ENCODE results near the gene TXNIP.

The TXNIP gene, protein sequence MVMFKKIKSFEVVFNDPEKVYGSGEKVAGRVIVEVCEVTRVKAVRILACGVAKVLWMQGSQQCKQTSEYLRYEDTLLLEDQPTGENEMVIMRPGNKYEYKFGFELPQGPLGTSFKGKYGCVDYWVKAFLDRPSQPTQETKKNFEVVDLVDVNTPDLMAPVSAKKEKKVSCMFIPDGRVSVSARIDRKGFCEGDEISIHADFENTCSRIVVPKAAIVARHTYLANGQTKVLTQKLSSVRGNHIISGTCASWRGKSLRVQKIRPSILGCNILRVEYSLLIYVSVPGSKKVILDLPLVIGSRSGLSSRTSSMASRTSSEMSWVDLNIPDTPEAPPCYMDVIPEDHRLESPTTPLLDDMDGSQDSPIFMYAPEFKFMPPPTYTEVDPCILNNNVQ

DNA sequence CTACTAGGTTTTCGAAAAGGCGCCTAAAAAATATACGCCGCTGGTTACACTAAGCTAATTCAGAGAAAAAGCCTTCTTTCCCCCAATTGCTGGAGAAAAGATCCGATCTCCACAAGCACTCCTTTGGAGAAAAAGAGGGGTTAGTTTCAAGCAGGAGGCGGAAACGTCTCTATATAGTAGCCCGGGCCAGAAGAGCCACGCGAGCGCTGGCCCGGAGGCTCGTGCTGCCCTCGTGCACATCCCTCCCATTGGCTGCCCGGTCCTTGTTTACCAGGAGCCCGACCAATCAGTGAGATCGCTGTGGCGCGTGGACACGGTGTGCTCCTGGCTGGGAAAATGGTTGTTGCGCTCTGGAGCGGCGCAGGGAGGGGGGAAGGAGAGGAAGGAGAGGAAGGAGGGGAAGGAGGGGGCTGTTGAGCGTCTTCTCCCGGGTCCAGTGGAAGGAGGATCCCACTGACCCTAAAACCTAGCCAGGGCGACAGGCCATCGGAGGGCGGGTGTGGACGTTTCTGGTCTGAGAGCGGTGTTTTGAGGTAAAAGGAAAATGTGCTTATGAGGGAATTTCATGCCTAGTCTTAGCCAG, at the start of gene TXNIP:
Gene TXNIP, minus strand, starts transcription at position 147 of the 583 bp plus-strand sequence. CDS start 313 bp downstream, outside the sequence.
- in situ Hi-C loops (cut with HindIII; ENCODE audit: low sequenced_read_pairs), result no loop called here
- TF ChIP-seq, protein P1, sequence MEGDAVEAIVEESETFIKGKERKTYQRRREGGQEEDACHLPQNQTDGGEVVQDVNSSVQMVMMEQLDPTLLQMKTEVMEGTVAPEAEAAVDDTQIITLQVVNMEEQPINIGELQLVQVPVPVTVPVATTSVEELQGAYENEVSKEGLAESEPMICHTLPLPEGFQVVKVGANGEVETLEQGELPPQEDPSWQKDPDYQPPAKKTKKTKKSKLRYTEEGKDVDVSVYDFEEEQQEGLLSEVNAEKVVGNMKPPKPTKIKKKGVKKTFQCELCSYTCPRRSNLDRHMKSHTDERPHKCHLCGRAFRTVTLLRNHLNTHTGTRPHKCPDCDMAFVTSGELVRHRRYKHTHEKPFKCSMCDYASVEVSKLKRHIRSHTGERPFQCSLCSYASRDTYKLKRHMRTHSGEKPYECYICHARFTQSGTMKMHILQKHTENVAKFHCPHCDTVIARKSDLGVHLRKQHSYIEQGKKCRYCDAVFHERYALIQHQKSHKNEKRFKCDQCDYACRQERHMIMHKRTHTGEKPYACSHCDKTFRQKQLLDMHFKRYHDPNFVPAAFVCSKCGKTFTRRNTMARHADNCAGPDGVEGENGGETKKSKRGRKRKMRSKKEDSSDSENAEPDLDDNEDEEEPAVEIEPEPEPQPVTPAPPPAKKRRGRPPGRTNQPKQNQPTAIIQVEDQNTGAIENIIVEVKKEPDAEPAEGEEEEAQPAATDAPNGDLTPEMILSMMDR (IDR thresholded peaks at IDR 0.05; ENCODE audit: low read depth, low read length, missing control alignments), result no peak
- H3K4me3 ChIP-seq (ENCODE audit: low read depth, low read length), result peak within 1 kb of the TSS; percentile 65
- peak; percentile 93 for DNase-seq (ENCODE audit: low read depth)

DNA sequence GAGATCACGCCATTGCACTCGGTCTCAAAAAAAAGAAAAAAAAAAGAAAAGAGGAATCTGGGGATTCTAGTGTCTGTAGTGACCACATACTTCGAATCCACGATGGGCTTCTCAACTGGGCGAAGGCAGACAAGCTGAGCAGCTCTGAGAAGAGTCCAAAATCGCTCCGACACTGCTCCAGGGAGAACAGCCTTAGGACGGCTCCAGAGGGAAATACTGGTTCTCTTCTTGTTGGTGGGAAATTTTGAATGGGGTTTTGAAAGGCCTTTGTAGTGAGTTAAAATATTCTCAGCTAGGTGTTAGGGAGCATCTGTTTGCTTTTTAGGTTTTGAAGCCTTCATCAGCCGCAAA, 43.4 kb upstream of the TXNIP start:
- H3K4me3 ChIP-seq (ENCODE audit: low read depth, low read length), result peak overlapping the region; percentile 60
- no peak for DNase-seq (ENCODE audit: low read depth)
- in situ Hi-C loops (cut with HindIII; ENCODE audit: low sequenced_read_pairs), result no loop called here
- TF ChIP-seq, protein P1 (IDR thresholded peaks at IDR 0.05; ENCODE audit: low read depth, low read length, missing control alignments), result no peak

DNA sequence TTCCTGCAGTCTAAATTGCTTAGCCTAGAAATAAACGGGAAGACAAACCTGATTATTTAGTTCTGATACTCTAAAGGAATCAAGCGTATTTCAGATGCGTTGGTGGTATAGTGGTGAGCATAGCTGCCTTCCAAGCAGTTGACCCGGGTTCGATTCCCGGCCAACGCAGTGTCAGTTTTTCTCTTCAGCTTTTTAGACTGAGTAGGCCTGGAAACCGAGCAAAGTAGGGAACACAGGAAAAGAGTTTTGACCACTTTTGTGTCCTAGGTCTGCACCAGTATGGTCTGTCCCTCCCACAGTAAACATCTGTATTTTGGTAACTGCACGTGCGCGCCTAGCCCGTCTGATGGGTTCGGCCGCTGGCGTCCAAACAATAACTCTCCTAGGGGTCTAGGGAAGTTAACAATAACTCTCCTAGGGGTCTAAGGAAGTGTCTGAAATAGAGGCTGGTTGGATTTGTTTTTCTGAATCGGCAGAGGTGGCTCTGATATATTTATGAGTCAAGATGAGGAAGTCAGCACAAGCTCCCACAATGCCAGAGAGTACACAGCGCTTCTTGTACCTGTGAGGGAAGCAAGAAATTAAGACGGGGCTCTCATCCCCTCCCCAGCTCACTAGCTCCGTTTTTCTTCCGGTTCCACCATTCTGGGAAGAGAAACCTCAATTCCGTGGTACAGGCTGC, 40.7 kb upstream of the TXNIP start:
- peak; percentile 74 for DNase-seq (ENCODE audit: low read depth)
- in situ Hi-C loops (cut with HindIII; ENCODE audit: low sequenced_read_pairs), result no loop called here
- peak overlapping the region; percentile 60 for H3K4me3 ChIP-seq (ENCODE audit: low read depth, low read length)
- TF ChIP-seq, protein P1 (IDR thresholded peaks at IDR 0.05; ENCODE audit: low read depth, low read length, missing control alignments), result no peak

DNA sequence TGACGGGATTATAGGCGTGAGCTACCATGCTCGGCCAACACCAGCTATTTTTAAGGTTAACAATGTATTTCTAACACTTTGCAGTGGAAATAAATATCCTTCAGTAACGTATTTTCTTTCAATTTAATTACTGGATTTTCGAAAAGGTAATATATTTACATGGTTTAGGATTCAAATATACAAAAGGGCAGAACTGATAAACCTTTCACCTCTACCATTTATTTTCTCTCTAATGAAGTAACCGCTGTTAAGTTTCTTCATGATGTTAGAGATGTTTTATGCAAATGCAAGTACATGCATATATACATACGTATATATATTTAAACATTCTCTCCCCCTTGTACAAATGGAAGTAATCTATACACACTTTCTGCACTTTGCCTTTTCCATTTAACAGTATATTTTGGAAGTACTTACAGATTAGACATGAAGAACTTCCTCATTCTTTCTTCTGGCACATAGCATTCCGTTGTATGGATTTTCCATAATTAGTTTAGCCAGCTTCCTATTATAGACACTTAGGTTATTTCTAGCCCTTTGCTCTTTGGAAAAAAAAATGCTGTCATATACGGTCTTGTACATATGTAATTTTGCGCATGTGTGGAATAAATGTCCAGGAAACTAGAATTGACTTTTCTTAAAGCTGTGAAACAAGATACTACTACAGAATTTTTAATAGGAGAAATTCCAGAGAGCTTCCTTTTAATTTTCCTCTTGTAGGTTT, 40.0 kb upstream of the TXNIP start:
- TF ChIP-seq, protein P1 (IDR thresholded peaks at IDR 0.05; ENCODE audit: low read depth, low read length, missing control alignments), result no peak
- no peak for DNase-seq (ENCODE audit: low read depth)
- H3K4me3 ChIP-seq (ENCODE audit: low read depth, low read length), result peak overlapping the region; percentile 60
- in situ Hi-C loops (cut with HindIII; ENCODE audit: low sequenced_read_pairs), result no loop called here

DNA sequence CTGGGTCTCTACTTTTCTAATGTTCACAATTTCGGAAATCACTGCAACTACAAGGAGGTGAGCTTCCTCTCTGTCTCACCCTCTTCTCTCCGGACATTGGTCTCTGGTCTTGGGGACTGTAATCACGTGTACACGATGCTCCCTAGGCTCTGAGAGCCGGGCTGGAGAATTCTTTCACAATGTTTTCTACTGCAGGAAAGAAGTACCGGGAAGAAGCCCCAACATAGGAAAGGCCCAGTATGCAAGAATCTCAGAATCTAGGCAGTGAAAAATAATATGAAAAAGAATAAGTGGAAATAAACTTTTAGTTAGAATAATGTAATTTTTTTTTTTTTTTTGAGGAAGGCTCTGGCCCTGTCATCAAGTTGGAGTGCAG, 38.7 kb upstream of the TXNIP start:
- no peak for DNase-seq (ENCODE audit: low read depth)
- TF ChIP-seq, protein P1 (IDR thresholded peaks at IDR 0.05; ENCODE audit: low read depth, low read length, missing control alignments), result no peak
- peak overlapping the region; percentile 60 for H3K4me3 ChIP-seq (ENCODE audit: low read depth, low read length)
- in situ Hi-C loops (cut with HindIII; ENCODE audit: low sequenced_read_pairs), result no loop called here

DNA sequence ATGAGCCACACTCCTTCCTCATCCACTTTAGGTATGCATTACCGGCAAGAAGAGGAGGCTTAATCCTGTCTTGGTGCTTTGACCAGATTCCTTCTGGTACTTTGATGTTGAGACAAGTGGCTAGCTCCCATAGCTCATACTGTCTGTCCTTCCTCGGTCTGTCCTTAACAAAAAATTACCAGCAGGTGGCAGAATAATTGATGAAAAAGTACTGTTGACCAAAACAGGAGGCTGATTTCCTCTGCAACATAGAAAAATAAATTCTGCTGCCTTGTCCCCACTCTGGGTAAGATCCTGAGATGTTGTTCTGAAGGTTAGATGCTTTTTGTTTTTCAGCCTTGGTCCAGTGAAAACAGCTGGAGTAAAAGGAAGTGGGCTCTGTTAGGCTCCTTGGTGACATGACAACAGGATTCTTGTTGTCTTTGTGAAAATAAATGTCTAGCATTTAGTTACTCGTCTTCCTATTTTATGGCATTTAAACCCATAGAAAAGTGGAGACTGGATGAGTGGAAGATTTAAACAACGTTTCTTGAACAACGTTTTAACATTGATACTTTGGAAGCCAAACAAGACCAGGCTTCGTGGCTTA, 36.3 kb upstream of the TXNIP start:
- H3K4me3 ChIP-seq (ENCODE audit: low read depth, low read length), result no peak overlapping the region

More for the DNA sequence above, 36.3 kb upstream of the TXNIP start:
- DNase-seq (ENCODE audit: low read depth), result no peak
- in situ Hi-C loops (cut with HindIII; ENCODE audit: low sequenced_read_pairs), result no loop called here
- TF ChIP-seq, protein P1 (IDR thresholded peaks at IDR 0.05; ENCODE audit: low read depth, low read length, missing control alignments), result peak; percentile 51

Measured in astrocyte of the cerebellum (primary cell).